ENCODE data around the gene SH3RF2. TPM values are rescaled to one million over a fixed set of nuclear protein-coding genes. Genes with fewer than 3 reads are reported as not detected.
A peak's percentile ranks its signal among the peaks of the same experiment; 100 is the strongest.
"Not testable (repeated sequence)": the region's sequence is repeated elsewhere in the genome, so short reads cannot be mapped to it uniquely, and the experiment has no call there.

Gene SH3RF2
- 100 to 1,000 TPM; 129 to 334 (median 160) TPM for total RNA-seq

GRCh38 chr5:145936401-145937131 lies at the start of gene SH3RF2:
Gene SH3RF2, plus strand, starts transcription at chr5:145936578. Its CDS starts 1,351 bp downstream, at chr5:145937929.
- H3K4me3 ChIP-seq, result peak within 1 kb of the TSS; percentile 48
- WGBS, result 2% methylated on average over 24 of the region's 28 CpGs

GRCh38 chr5:145887217-145887616 lies 49.2 kb upstream of the SH3RF2 start:
- Histone ChIP-seq H3K36me3 (no peaks in the 10 kb centered on the region), H3K27ac (no peak overlapping the region), H3K4me1 (no peaks in the 10 kb centered on the region), H3K27me3 (no peaks in the 10 kb centered on the region), H3K4me3 (no peak overlapping the region), H3K9me3 (peaks cover 6% of the 10 kb centered on the region)
- TF ChIP-seq CTCF (IDR thresholded peaks at IDR 0.05) (no peak), POLR2A (IDR thresholded peaks at IDR 0.05) (no peak), EP300 (IDR thresholded peaks at IDR 0.05) (no peak), POLR2AphosphoS5 (IDR thresholded peaks at IDR 0.05) (no peak)
- WGBS, result 77% methylated on average over 3 of the region's 3 CpGs
- DNase-seq (ENCODE audit: low spot score in 2 of 2), result no peak

More at GRCh38 chr5:145936401-145937131, at the start of gene SH3RF2:
- TF ChIP-seq EP300 (IDR thresholded peaks at IDR 0.05), result no peak
- TF ChIP-seq POLR2AphosphoS5 (IDR thresholded peaks at IDR 0.05), result no peak
- TF ChIP-seq CTCF (IDR thresholded peaks at IDR 0.05), result no peak
- no peak for TF ChIP-seq POLR2A (IDR thresholded peaks at IDR 0.05)
- peak; percentile 65 to 80 for DNase-seq (ENCODE audit: low spot score in 2 of 2)
- peak within 1 kb of the TSS; percentile 79 for H3K27ac ChIP-seq
- H3K36me3 ChIP-seq, result no peaks in the 10 kb centered on the region
- H3K9me3 ChIP-seq, result no peaks in the 10 kb centered on the region
- no peaks in the 10 kb centered on the region for H3K27me3 ChIP-seq
- H3K4me1 ChIP-seq, result peaks cover 39% of the 10 kb centered on the region

- TF ChIP-seq EP300 (IDR thresholded peaks at IDR 0.05) (no peak), CTCF (IDR thresholded peaks at IDR 0.05) (peak; percentile 21 to 69)
- H3K27me3 ChIP-seq, result no peaks in the 10 kb centered on the region
- no peak for DNase-seq (ENCODE audit: low spot score in 2 of 2)
- H3K4me3 ChIP-seq, result no peak overlapping the region
- H3K27ac ChIP-seq, result no peak overlapping the region
- H3K9me3 ChIP-seq, result peaks cover 6% of the 10 kb centered on the region
- no peaks in the 10 kb centered on the region for H3K36me3 ChIP-seq
- WGBS, result 75% methylated on average over 5 of the region's 5 CpGs
- no peaks in the 10 kb centered on the region for H3K4me1 ChIP-seq
Measured at GRCh38 chr5:145887976-145888574, 48.3 kb upstream of the SH3RF2 start.

GRCh38 chr5:145889611-145890010 lies 46.8 kb upstream of the SH3RF2 start:
- H3K4me1 ChIP-seq, result no peaks in the 10 kb centered on the region
- no peak overlapping the region for H3K27ac ChIP-seq
- H3K27me3 ChIP-seq, result no peaks in the 10 kb centered on the region
- WGBS, result 87% methylated on average over 2 of the region's 2 CpGs
- no peak for DNase-seq (ENCODE audit: low spot score in 2 of 2)
- TF ChIP-seq POLR2AphosphoS5 (IDR thresholded peaks at IDR 0.05) (no peak), EP300 (IDR thresholded peaks at IDR 0.05) (no peak), CTCF (IDR thresholded peaks at IDR 0.05) (no peak), POLR2A (IDR thresholded peaks at IDR 0.05) (no peak)
- peaks cover 6% of the 10 kb centered on the region for H3K9me3 ChIP-seq
- H3K36me3 ChIP-seq, result no peaks in the 10 kb centered on the region
- H3K4me3 ChIP-seq, result no peak overlapping the region

- not testable (repeated sequence) for H3K4me1 ChIP-seq; H3K36me3 ChIP-seq; H3K27ac ChIP-seq; DNase-seq (ENCODE audit: low spot score in 2 of 2); H3K9me3 ChIP-seq; H3K4me3 ChIP-seq; H3K27me3 ChIP-seq
- WGBS, result 90% methylated on average over 10 of the region's 10 CpGs
Measured at GRCh38 chr5:145891378-145891777, 45.0 kb upstream of the SH3RF2 start.

Measured in suprapubic skin (tissue), 4 donors.